ENCODE results near the gene IGSF11.
"Not testable (repeated sequence)": the region's sequence is repeated elsewhere in the genome, so short reads cannot be mapped to it uniquely, and the experiment has no call there.

The IGSF11 gene

DNA sequence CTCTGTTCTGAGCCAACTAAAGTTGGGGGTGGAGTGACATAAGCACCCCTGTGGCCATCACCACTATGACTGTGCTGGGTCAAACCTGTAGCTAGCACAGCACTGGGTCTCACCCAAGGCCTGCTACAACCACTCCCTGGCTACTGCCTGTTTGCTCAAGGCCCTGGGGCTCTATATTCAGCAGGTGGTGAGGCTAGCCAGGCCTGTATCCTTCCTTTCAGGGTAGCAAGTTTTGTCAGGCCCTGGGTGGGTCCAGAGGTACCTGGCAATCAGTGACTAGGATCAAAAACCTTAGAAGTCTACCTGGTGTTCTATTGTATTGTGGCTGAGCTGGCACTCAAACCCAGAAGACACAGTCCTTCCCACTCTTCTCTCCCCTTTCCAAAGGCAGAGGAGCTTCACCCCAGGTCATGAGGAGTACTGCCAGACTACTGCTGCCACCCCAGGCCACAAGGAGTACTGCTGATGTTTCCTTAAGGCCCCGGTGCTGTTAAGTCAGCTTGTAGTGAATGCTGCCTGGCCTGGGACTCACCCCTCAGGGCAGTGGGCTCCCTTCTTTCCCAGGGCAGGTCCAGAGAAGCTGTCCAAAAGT is 170.8 kb downstream of the IGSF11 start:
- FAIRE-seq, result no peak

DNA sequence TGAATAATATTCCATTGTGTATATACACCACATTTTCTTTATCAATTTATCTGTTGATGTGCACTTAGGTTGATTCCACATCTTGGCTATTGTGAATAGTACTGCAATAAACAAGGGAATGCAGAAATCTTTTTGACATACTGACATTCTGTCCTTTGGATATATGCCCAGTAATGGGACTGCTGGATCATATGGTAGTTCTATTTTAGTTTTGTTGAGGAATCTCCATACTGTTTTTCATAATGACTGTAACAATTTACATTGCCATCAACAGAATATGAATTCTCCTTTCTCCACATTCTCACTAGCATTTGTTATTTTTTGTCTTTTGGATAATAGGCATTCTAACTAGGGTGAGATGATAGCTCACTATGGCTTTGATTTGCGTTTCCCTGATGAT is 174.7 kb downstream of the IGSF11 start:
- FAIRE-seq, result no peak

DNA sequence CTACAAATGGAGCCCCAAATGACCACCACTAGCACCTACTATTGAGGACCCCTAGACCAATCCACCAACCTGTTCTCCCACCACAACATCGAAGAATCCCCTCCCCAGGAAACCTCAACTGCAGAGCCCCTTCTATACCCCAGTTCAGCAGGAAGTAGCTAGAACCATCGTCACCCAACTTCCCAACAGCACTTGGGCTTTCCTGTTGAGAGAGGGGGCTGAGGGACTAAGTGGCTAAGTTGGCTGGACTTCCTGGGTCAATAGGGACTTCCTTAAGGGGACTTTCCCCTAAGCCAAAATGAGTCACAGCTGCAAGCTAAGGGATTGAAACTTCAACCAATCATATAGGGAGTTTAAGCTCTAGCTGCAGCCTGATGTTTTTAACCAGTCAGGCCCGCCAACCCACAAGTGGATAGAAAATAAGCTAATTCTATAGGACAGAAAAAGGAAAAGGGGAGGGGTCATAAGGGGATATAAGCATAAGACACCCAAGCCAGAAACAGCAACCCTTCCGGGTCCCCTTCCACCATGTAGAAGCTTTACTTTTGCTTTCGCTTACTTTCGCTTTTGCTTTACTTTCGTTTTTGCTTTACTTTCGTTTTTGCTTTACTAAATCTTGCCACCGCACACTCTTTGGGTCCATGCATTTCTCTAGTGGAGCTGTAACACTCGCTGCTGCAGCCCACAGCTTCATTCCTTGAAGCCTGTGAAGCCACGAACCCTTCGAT is 183.0 kb downstream of the IGSF11 start:
- FAIRE-seq, result not testable (repeated sequence)

DNA sequence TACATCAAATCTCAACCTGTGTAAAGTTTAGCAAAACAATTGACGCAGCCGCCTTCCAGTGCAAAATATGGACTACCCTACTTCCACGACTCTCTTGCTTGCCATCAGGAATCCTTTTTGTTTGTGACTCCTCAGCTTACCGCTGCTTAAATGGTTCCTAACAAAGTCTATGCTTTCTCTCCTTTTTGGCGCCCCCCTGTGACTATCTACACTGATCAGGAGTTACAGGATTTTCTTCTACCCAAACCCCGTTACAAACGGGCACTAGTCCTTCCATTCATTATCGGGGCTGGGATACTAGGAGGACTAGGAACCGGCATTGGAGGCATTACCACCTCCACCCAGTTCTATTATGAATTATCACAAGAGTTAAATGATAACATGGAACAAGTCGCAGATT is 184.0 kb downstream of the IGSF11 start:
- no peak for FAIRE-seq

Data from TTC549 (cell line).